K562 (cell line): ENCODE measurements around the gene ALG1. TPM values are rescaled to one million over a fixed set of nuclear protein-coding genes. Genes with fewer than 3 reads are reported as not detected.

ENCODE experiments used
- ATAC-seq: fragments of 200-7000 bp; cut with Tn5 transposase; 3 replicates; pipeline ENCODE4 v1.9.1; 2020; ENCODE audit warnings: moderate library complexity
- BruUV-seq: library from RNA; stranded (reverse); fragments of 400-500 nt; replicated peaks from 2 replicates; lab custom pipeline; 2021; lab: Mats Ljungman, UMichigan
- CTCF ChIA-PET: fragments of 300-600 bp; formaldehyde crosslinking; extraction: SDS; loops from one replicate; lab custom pipeline; 2021; ENCODE audit warnings: low intra/inter-chr PET ratio; lab: Yijun Ruan, JAX
- POLR2A ChIA-PET: fragments of 300-600, 350-650 bp; sonication (Branson Sonifier 250); formaldehyde crosslinking; extraction: SDS; loops from one replicate; lab custom pipeline; 2021; ENCODE audit warnings: antibody characterized with exemption, inconsistent platforms; lab: Yijun Ruan, JAX
- DNase-seq, 4 experiments: peaks; one replicate each; pipeline versions ENCODE4 v3.0.0 to v3.0.0-alpha.2; 2011 to 2018; ENCODE audit warnings: low spot score in 3 of 4, mixed read lengths in 3 of 4; ENCODE audit errors: extremely low read depth in 1 of 4
- FAIRE-seq: peaks from 2 replicates; lab custom pipeline; 2011; peaks lifted over from hg19 to GRCh38; lab: Jason Lieb, UNC
- H2AFZ ChIP-seq: 2 replicates; pipeline ENCODE4 v1.6.0; 2011; ENCODE audit warnings: low read depth, low read length, control low read depth, inconsistent platforms
- H3K27ac ChIP-seq: fragments of 200-600 bp; 3 replicates; pipeline ENCODE4 v1.8.0; 2011; ENCODE audit warnings: low read depth, mild to moderate bottlenecking, control low read depth, inconsistent platforms, low read length, moderate library complexity, mixed read lengths; ENCODE audit errors: extremely low read depth
- H3K27me3 ChIP-seq, 2 experiments: fragments of 300-600 bp in 1 of 2; 2 replicates in 1 of 2; 3 replicates in 1 of 2; pipeline versions ENCODE4 v1.6.0 to v1.8.0; 2011; ENCODE audit warnings: inconsistent platforms in 2 of 2, low read length in 2 of 2, mild to moderate bottlenecking in 1 of 2, mixed read lengths in 1 of 2, moderate library complexity in 1 of 2; ENCODE audit not compliant: control insufficient read depth in 2 of 2, insufficient read depth in 2 of 2
- H3K36me3 ChIP-seq: fragments of 300-600 bp; 3 replicates; pipeline ENCODE4 v1.8.0; 2011; ENCODE audit warnings: mild to moderate bottlenecking, low read length, inconsistent platforms; ENCODE audit not compliant: control insufficient read depth, insufficient read depth
- H3K4me1 ChIP-seq, 2 experiments: fragments of 200-600 bp in 1 of 2; replicated peaks in 1 of 2; 2 replicates in 1 of 2; 3 replicates in 1 of 2; pipeline versions ENCODE4 v1.5.1 to v1.8.0; 2011; ENCODE audit warnings: inconsistent platforms in 2 of 2, low read length in 2 of 2, mild to moderate bottlenecking in 1 of 2, mixed read lengths in 1 of 2, moderate library complexity in 1 of 2; ENCODE audit not compliant: control insufficient read depth in 2 of 2, insufficient read depth in 2 of 2
- H3K4me2 ChIP-seq: 2 replicates; pipeline ENCODE4 v1.6.1; 2011; ENCODE audit warnings: low read length, control low read depth, inconsistent platforms, mixed read lengths; ENCODE audit not compliant: insufficient read depth
- H3K4me3 ChIP-seq: fragments of 200-600 bp; sonication (generic), shearing (Covaris generic); 2 replicates; pipeline ENCODE4 v1.5.1; 2016; ENCODE audit warnings: control low read depth, inconsistent platforms
- H3K79me2 ChIP-seq: fragments of 200-600 bp; 3 replicates; pipeline ENCODE4 v1.8.0; 2011; ENCODE audit warnings: low read length, inconsistent platforms; ENCODE audit not compliant: control insufficient read depth, insufficient read depth
- H3K9ac ChIP-seq, 2 experiments: 2 replicates each; pipeline versions ENCODE4 v1.6.0 to v1.6.1; 2011; ENCODE audit warnings: low read depth in 2 of 2, low read length in 2 of 2, control low read depth in 1 of 2, inconsistent platforms in 1 of 2, mild to moderate bottlenecking in 1 of 2, mixed read lengths in 1 of 2; ENCODE audit not compliant: insufficient read depth in 1 of 2
- H3K9me1 ChIP-seq: one replicate; pipeline ENCODE4 v1.6.0; 2011; ENCODE audit warnings: inconsistent platforms, mild to moderate bottlenecking, low read length, moderate library complexity; ENCODE audit not compliant: control insufficient read depth, insufficient read depth
- H3K9me3 ChIP-seq: replicated peaks from 2 replicates; pipeline ENCODE4 v1.5.1; 2011; ENCODE audit warnings: low read depth, low read length, inconsistent platforms; ENCODE audit not compliant: control insufficient read depth, insufficient read depth
- H4K20me1 ChIP-seq: replicated peaks from 2 replicates; pipeline ENCODE4 v1.6.1; 2011; ENCODE audit warnings: low read length, inconsistent platforms, mixed read lengths; ENCODE audit not compliant: control insufficient read depth, insufficient read depth
- CCAR2 ChIP-seq: fragments of 200-400 bp; formaldehyde crosslinking; IDR thresholded peaks from 2 replicates; pipeline ENCODE4 v1.6.1; 2017; ENCODE audit warnings: mild to moderate bottlenecking, low read depth, low read length
- RUNX1 ChIP-seq: sonication (generic); IDR thresholded peaks from 2 replicates; pipeline ENCODE4 v1.6.1; 2016; ENCODE audit warnings: antibody characterized with exemption, low read depth
- SMARCE1 ChIP-seq: fragments of 450-650 bp; IDR thresholded peaks from 2 replicates; pipeline ENCODE4 v1.7.1; 2016; ENCODE audit warnings: mild to moderate bottlenecking
- WGBS: fragments of 100-300 bp; shearing (Covaris generic); methylation state at CpG from one replicate; pipeline ENCODE4 v1.1.6; 2016; ENCODE audit warnings: low coverage, mixed read lengths; ENCODE audit not compliant: insufficient coverage; ENCODE audit errors: missing lambda C conversion rate; 5-methylcytosine and 5-hydroxymethylcytosine counted together
- in situ Hi-C: fragments of 300-500 bp; cut with MboI; formaldehyde crosslinking; loops from 4 replicates; pipeline ENCODE4 v1.15.0; 2018; ENCODE audit warnings: inconsistent platforms, mixed read lengths
- intact Hi-C: fragments of 100-400 bp; cut with micrococcal nuclease; formaldehyde crosslinking; loops from 2 replicates; pipeline ENCODE4 v1.14.2; 2022
- polyA plus RNA-seq, 8 experiments: library from polyadenylated mRNA; depleted of rRNA in 4 of 8; stranded (reverse) in 5 of 8; unstranded in 3 of 8; fragments of >200 nt; fragmentation: Nextera tagmentation in 2 of 8; fragmentation: Illumina TruSeq in 1 of 8; extraction: Ambion mirVana in 2 of 8; extraction: Trizol in 1 of 8; gene quantifications; 2 replicates each; pipeline versions ENCODE4 v1.2.1 to v1.2.3, GENCODE V29; 2011 to 2014; ENCODE audit warnings: inconsistent platforms in 1 of 8, missing spikeins in 1 of 8
- total RNA-seq, 7 experiments: library from RNA; depleted of rRNA in 6 of 7; stranded (reverse); fragments of >200 nt in 6 of 7; fragmentation: Illumina TruSeq in 2 of 7; extraction: Trizol in 2 of 7; gene quantifications; 2 replicates each; pipeline versions ENCODE4 v1.2.1 to v1.2.3, GENCODE V29; 2011 to 2021; ENCODE audit warnings: low replicate concordance in 1 of 7
- TF ChIP-seq, protein P1 (sequence below): fragments of 450-650 bp; IDR thresholded peaks from 2 replicates; pipeline ENCODE4 v1.6.1; 2018; ENCODE audit warnings: mild to moderate bottlenecking, low read depth; ENCODE audit not compliant: partially characterized antibody
- TF ChIP-seq, protein P2 (sequence below), 2 experiments: fragments of 450-650 bp; IDR thresholded peaks; 2 replicates each; pipeline ENCODE4 v1.6.1; 2016

Gene ALG1
- total and polyA plus RNA-seq, 9 of the 15 experiments (the other 6 are each of a cell fraction or from before 2014, with no cell fraction given) = 1.1 to 26.4 (median 18.3) TPM

DNA sequence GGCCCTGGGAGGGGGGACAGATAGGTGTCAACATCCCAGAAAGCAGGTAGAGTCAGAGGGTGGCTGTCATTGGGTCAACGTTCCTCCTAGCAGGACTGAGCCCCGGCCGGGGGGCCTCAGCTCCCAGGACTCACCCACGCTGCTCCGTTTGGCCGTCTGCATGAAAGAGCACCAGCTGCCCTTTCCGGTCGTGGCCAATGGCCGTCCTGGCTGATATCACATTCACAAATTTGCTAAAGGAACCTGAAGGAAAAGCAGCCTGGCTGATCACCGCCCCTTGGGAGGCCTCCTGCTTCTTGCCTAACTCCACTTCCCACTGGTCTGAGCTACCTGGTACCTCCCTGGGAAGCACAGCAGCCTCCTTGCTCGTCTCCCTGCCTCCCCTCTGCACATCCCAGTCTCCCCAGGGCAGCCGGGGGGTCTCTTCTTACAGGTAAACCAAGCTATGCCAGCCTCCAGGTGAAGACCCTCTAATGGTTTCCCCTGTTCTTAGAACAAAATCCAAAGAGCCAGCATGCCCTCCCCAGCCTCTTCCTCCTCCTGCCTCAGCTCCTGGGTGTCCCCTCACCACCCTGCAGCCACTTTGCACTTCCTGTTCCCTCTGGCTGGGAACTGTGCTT lies 41.3 kb upstream of the ALG1 start:
- no peak overlapping the region for H3K4me2 ChIP-seq
- TF ChIP-seq SMARCE1 (no peak), CCAR2 (no peak), RUNX1 (no peak)
- TF ChIP-seq, protein P1, sequence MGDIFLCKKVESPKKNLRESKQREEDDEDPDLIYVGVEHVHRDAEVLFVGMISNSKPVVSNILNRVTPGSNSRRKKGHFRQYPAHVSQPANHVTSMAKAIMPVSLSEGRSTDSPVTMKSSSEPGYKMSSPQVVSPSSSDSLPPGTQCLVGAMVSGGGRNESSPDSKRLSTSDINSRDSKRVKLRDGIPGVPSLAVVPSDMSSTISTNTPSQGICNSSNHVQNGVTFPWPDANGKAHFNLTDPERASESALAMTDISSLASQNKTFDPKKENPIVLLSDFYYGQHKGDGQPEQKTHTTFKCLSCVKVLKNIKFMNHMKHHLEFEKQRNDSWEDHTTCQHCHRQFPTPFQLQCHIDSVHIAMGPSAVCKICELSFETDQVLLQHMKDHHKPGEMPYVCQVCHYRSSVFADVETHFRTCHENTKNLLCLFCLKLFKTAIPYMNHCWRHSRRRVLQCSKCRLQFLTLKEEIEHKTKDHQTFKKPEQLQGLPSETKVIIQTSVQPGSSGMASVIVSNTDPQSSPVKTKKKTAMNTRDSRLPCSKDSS = no peak
- TF ChIP-seq, protein P2, sequence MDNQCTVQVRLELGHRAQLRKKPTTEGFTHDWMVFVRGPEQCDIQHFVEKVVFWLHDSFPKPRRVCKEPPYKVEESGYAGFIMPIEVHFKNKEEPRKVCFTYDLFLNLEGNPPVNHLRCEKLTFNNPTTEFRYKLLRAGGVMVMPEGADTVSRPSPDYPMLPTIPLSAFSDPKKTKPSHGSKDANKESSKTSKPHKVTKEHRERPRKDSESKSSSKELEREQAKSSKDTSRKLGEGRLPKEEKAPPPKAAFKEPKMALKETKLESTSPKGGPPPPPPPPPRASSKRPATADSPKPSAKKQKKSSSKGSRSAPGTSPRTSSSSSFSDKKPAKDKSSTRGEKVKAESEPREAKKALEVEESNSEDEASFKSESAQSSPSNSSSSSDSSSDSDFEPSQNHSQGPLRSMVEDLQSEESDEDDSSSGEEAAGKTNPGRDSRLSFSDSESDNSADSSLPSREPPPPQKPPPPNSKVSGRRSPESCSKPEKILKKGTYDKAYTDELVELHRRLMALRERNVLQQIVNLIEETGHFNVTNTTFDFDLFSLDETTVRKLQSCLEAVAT (IDR thresholded peaks at IDR 0.05) = no peak
- TF ChIP-seq, all 486 proteins: peak for 0
- no TSS peak for BruUV-seq
- Histone ChIP-seq H3K79me2 (no peaks in the 10 kb centered on the region), H3K9me1 (no peaks in the 10 kb centered on the region), H2AFZ (no peak overlapping the region), H3K36me3 (no peaks in the 10 kb centered on the region), H3K27me3 (no peaks in the 10 kb centered on the region), H4K20me1 (no peaks in the 10 kb centered on the region), H3K27ac (no peak overlapping the region), H3K9me3 (no peaks in the 10 kb centered on the region), H3K4me3 (no peak overlapping the region), H3K4me1 (peaks cover 15 to 21% of the 10 kb centered on the region in 2 experiments; a peak in 4 of 5 replicates), H3K9ac (no peak overlapping the region)
- FAIRE-seq (no peak), DNase-seq (no peak), ATAC-seq (no peak)
- intact Hi-C loops (no loop called here), in situ Hi-C loops (no loop called here)
- WGBS = 60% methylated on average over 9 of the region's 12 CpGs
- CTCF ChIA-PET = no interaction called here
- POLR2A ChIA-PET = interaction anchor here (0.6 to 0.7 kb wide), 2 partner anchors 61 to 160 kb away, joined by 3 read pairs; no protein-coding TSS in a partner anchor
